ENCODE results near the gene RPL10.

DNA sequence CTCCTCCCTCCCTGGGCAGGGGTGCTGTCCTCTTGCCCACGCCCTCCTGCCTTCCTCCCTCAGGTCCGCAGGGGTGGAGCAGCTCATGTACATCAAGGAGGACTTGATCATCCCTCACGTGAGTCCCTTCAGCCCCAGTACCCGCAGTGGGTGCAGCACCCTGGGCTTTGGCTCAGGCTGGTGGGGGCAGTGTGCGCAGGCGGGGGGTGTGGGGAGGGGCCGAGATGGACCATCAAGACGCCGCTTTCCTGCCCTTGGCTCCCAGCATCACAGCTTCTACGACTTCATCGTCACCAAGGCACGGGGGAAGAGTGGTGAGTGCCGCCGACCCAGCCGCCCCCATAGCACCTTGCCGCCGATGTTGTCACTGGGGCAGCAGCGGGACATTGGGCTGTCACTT lies 51.4 kb downstream of the RPL10 start:
- no peak for TF ChIP-seq RARB (CRISPR knock-in tag; IDR thresholded peaks at IDR 0.05)
- no peak for TF ChIP-seq BACH2 (CRISPR knock-in tag; IDR thresholded peaks at IDR 0.05; ENCODE audit: borderline replicate concordance)
- TF ChIP-seq, protein P1, sequence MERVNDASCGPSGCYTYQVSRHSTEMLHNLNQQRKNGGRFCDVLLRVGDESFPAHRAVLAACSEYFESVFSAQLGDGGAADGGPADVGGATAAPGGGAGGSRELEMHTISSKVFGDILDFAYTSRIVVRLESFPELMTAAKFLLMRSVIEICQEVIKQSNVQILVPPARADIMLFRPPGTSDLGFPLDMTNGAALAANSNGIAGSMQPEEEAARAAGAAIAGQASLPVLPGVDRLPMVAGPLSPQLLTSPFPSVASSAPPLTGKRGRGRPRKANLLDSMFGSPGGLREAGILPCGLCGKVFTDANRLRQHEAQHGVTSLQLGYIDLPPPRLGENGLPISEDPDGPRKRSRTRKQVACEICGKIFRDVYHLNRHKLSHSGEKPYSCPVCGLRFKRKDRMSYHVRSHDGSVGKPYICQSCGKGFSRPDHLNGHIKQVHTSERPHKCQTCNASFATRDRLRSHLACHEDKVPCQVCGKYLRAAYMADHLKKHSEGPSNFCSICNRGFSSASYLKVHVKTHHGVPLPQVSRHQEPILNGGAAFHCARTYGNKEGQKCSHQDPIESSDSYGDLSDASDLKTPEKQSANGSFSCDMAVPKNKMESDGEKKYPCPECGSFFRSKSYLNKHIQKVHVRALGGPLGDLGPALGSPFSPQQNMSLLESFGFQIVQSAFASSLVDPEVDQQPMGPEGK (CRISPR knock-in tag; IDR thresholded peaks at IDR 0.05; ENCODE audit: borderline replicate concordance) = no peak
- TF ChIP-seq, protein P2, sequence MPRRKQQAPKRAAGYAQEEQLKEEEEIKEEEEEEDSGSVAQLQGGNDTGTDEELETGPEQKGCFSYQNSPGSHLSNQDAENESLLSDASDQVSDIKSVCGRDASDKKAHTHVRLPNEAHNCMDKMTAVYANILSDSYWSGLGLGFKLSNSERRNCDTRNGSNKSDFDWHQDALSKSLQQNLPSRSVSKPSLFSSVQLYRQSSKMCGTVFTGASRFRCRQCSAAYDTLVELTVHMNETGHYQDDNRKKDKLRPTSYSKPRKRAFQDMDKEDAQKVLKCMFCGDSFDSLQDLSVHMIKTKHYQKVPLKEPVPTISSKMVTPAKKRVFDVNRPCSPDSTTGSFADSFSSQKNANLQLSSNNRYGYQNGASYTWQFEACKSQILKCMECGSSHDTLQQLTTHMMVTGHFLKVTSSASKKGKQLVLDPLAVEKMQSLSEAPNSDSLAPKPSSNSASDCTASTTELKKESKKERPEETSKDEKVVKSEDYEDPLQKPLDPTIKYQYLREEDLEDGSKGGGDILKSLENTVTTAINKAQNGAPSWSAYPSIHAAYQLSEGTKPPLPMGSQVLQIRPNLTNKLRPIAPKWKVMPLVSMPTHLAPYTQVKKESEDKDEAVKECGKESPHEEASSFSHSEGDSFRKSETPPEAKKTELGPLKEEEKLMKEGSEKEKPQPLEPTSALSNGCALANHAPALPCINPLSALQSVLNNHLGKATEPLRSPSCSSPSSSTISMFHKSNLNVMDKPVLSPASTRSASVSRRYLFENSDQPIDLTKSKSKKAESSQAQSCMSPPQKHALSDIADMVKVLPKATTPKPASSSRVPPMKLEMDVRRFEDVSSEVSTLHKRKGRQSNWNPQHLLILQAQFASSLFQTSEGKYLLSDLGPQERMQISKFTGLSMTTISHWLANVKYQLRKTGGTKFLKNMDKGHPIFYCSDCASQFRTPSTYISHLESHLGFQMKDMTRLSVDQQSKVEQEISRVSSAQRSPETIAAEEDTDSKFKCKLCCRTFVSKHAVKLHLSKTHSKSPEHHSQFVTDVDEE (CRISPR knock-in tag; IDR thresholded peaks at IDR 0.05) = no peak
- TF ChIP-seq TOX (CRISPR knock-in tag; IDR thresholded peaks at IDR 0.05; ENCODE audit: borderline replicate concordance) = no peak
- no peak for TF ChIP-seq CREB5 (CRISPR knock-in tag; IDR thresholded peaks at IDR 0.05; ENCODE audit: low read depth)
- no peak for TF ChIP-seq ZFP30 (CRISPR knock-in tag; IDR thresholded peaks at IDR 0.05)
- no peak for TF ChIP-seq ZC3H10 (CRISPR knock-in tag; IDR thresholded peaks at IDR 0.05)

All from SK-N-SH treated with all-trans-retinoic acid at 6 μM for 48 hours (cell line).